Activated CD4-positive, alpha-beta T cell treated with anti-CD3 and anti-CD28 coated beads, Interleukin-2, amount 50 U/mL, for 24 hours (primary cell): ENCODE measurements around the gene ADGRA1.

Experiments used
- DNase-seq, 2 donors: peaks; one replicate each; pipeline ENCODE4 v3.0.0-alpha.2; 2020; ENCODE audit warnings: low read depth in 1 of 2, low spot score in 1 of 2

The ADGRA1 gene

DNA sequence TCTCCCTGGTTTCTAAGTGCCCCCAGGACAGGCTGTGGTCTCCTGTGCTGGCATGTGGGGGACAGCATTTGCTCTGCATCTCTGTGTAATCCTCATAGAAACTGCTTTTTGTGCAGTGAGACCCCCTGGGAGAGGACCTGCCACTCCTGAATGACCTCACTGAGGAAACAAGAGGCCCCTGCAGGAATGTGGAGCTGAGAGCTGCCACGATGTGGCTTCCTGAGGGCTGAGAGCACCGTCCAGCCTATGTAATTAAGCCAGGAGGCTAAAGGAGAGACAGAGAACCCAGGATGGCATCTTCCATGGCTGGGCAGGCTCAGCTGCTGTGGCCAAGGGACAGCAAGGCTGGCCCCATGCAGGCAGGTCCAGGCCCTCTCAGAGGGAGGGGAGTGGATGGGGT, 32.3 kb upstream of the ADGRA1 start:
- no peak for DNase-seq

DNA sequence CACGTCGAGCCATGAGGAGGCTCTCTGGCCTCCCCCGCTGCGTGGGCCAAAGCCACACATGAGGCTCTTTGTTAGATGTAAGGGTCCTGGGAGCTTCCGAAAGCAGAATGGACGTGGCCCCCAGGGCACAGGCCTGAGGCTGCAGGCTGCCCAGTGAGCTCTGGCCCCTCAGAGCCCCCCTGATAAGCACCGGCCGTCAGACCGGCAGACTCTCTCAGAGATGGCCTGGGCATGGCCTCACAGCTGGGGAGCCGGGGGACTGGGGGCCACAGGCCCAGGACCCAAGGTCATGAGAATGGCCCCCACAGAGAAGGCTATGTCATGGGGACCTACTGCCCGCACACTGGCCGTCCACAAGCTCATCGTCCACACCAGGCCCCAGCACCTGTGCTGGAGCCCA, 31.7 kb upstream of the ADGRA1 start:
- DNase-seq, result no peak

DNA sequence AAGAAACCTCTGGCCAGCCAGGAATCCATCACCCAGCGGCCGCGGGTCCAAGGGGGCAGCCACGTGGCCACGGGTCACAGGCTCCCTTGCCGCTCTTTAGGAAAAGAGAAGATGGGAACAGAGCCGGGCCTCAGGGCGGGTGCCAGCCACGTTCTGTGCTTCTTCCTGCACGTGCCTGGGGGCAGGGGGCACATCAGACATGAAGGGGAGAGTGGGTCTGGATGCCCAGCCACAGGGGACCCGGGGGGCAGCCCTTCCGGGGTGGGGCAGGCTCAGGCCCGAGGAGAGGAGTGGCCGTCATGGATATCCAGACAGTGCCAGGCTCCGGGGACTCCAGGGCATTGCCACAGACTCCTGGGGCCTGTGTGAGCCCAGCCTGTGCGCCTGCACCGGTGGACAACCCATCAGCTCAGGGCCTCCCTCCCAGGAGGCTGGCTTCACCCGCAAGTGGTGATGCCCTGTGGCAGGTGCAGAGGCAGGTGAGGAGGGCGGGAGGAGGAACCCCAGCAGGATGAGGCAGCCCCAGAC, 31.0 kb upstream of the ADGRA1 start:
- no peak for DNase-seq

DNA sequence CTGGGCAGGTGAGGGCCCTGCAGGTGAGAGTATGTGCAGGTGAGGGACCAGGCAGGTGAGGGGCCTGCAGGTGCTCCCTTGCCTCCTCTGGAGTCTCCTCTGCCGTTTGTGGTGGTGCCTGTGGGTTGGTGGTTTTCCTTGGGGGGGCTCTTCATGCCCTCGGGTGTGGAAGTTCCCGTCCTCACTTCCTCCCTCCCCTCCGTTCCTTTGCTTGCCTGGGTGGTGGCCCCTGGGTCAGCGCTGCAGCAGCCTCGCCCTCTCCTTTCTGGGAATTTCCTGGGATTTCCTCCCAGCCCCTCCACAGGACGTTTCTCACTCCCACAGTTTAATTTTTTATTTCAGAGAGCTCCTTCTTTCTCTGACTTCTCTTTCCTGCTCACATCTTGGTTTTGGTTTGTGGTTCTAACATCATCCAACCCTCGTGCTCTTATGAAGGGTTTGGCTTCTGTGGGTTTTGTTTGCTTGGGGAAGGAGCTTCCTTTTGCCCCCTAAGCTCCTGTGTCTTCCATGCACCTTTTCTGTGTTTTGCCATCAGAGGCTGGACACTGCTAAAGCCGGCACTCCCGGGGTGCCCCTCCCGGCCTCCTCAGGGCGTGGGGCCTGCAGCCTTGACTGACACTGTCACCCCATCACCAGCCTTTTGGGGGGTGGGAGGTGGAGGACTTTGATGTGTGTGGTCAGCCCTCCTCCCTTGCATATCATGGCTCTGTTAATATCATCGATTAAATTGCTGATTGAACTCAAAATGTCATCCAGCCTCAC, 29.2 kb upstream of the ADGRA1 start:
- no peak for DNase-seq

DNA sequence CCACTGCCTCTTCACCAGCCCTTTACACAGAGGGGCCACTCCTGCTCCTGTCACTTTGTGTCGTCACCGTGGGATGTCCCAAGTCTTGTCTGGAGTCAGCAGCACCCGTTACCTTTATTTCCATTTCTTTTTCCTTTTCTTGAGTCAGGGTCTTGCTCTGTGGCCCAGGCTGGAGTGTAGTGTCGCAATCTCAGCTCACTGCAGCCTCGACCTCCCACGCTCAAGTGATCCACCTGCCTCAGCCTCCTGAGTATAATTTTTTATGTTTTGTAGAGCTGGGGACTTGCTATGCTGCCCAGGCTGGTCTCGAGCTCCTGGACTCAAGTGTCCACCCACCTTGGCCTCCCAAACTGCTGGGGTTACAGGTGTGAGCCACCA, 28.6 kb upstream of the ADGRA1 start:
- no peak for DNase-seq

DNA sequence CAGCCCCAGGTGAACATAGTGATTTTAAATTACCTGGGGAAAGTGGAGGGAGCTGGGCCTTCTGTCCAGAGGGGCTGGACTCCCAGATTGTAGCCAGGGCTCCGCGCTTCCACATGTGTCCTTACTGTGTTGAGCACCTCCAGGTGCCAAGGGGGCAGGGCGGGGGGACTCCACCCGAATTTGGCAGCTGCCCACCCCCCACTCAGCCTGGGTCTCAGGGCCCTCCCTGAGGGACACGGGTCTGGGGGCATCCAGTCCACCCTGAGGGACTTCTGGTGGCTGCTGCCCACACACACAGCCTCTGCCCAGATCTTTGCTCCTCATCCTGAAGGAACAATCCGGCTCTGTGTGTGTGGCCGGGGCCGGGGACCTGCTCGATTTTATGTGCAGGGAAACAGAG, 28.2 kb upstream of the ADGRA1 start:
- no peak for DNase-seq

DNA sequence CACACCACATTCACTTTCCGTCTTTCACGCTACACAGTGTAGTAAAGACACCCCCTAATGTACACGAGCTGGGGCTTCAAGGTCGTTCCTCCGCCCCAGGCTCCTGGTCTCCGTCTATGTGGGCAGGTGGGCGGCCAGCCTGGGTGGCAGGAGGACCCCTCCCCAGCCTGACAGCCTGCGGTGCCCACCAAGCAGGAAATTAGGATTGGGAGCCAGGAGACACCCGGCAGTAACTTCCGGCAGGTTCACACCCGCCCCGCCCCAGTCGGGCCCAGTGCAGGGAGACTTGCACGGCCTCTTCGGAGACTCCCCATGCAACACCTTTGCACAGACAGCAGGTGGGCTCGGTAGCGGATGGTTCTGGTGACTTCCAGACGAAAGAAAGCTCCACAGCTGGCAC, 27.7 kb upstream of the ADGRA1 start:
- DNase-seq, result no peak

DNA sequence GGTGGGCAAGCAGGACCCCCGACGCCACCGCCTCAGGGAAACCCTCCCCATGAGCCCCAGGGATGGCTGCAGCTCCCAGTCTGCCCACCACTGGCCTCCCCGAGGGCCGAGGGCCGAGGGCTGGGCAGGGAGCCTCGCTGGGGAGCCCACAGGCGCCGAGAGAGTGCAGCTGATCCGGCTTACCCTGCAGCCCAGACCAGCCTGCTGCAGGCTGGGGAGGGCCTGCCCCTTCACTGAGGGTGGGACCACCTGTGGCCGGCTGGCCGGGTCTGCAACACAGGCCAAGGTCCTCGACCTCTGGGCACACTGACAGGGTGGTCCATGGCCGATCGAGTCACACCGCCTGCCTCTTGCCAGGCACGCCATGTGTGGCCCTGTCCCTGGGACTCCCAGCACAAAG, 27.3 kb upstream of the ADGRA1 start:
- DNase-seq, result no peak

DNA sequence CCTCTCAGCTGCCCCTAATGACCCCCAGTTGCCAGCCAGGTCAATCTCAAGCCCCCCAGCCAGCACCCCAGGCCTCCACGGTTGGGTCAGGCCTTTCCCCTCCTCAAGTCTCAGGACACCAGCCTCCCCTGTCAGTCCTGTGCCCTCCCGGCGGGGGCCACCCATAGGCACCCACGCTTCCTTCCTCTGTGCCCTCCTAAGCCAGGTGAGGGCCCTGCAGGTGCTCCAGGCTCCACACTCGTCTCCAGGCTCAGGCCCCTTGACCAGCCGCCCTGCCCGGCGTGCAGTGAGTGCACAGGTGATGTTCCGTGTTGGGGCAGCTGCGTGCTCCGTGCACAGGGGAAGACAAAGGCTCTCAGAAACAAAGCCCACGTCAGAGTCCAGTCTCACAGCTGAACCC, 26.8 kb upstream of the ADGRA1 start:
- no peak for DNase-seq

DNA sequence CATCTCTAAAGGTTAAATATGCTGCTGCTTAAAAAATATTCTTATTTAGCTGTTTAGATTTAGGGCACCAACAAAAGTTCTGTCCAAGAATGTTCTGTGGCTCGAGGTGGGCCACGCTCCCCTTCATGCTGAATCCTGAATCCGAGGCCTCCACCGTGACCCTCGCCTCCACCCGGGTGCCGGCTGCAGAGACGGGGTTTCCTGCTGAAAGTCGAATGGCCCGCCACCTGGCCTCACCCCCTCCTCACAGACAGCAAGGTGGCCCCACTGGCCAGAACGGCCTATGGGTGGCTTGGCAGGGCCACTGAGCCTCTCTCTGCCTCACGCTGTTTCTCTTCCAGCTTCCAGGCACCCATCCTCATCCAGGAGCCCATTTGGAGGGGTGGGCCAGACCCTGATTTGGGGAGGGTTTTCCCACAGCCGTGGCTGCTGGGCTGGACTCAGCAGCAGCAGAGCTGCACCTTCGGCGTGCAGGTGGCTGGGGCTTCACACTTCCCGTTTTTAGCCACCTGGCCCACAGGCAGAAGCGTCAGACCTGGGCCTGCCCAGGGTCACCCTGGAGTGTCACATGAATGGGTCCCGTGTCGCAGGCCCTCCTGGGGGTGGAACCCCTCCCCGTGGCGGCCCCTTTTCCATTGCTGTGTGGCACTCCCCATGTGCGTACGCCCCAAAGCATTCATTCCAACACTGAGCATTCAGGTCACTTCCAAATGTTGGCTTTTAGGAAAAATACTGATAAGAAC, 26.3 kb upstream of the ADGRA1 start:
- no peak for DNase-seq

DNA sequence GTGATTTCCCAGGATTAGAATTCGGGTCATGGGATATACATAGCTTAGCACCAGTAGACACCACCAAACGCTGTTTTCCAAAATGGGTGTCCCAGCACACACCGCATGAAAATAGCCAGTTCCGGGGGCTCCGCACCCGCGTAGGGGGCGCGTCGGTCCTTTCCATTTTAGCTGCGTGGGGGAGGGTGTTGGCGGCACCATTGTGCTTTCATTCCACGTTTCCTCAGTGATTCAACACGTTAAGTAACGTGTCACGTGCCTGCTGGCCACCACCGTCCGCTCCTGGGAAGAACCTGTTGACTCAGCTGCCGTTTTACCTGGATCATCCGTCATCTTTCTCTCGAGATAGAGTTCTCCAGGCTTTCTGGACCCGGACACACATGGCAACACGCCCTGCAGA, 25.6 kb upstream of the ADGRA1 start:
- no peak for DNase-seq

DNA sequence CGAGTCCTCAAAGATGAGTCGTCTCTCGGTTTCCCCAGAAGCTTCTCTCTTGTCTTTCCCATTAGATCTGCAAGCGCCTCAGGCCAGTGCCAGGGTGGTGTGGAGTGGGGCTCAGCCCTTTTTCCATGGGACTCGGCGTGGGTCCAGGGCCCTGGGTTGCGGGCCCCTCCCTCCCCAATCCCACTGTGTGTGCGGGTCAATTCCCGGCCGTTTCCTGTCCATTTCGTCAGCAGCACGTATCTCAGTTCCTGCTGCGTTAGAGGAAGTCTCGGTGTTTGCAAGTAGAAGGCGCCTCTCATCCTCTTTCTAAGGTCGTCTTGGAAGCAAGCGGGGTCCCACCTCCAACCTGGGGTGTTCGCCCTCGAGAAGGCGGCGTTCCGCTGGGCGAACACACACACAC, 25.1 kb upstream of the ADGRA1 start:
- no peak for DNase-seq

DNA sequence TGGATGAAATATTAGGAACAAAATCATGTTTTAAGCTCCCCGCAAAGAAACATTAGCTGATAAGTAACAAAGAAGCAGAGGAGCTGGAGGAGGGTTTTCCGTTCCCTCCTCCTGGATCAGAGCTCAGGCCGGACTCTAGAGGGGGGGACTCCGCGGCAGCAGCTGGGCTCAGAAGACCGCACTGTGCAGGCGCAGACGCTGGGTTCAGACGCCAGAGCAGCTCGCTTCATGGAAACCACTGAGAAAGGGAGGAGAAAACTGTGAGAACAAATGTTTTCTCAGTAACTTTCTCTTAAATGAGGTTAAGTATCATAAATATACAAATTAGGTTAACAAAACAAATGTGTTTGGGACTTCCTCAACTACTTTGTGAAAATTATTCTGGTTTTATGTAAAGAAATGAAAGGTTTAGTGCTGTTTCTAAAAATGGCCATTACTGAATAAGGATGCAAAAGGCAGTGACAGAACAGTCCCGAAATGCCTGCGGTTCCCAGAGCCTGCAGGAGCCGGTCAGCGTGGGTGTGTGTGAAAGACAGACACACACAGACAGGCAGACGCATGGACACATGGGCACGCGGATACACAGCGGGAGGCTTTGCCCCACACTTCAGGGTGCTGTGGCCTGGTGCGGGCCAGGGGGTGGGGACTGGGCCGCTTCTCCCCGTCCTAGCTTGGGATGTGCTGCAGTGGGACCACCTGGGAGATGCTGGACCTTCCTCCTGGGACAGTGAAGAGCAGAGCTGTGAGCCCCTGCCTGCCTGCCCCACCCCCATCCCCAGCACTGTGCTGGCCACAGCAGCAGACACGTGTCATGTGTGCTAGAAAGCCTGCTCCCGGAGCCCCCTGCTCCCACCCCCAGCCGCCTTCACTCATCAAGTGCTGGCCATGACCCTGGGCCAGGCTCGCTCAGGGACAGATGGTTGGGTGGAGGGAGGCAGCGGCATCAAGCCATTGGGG, 20.3 kb upstream of the ADGRA1 start:
- DNase-seq, result no peak

DNA sequence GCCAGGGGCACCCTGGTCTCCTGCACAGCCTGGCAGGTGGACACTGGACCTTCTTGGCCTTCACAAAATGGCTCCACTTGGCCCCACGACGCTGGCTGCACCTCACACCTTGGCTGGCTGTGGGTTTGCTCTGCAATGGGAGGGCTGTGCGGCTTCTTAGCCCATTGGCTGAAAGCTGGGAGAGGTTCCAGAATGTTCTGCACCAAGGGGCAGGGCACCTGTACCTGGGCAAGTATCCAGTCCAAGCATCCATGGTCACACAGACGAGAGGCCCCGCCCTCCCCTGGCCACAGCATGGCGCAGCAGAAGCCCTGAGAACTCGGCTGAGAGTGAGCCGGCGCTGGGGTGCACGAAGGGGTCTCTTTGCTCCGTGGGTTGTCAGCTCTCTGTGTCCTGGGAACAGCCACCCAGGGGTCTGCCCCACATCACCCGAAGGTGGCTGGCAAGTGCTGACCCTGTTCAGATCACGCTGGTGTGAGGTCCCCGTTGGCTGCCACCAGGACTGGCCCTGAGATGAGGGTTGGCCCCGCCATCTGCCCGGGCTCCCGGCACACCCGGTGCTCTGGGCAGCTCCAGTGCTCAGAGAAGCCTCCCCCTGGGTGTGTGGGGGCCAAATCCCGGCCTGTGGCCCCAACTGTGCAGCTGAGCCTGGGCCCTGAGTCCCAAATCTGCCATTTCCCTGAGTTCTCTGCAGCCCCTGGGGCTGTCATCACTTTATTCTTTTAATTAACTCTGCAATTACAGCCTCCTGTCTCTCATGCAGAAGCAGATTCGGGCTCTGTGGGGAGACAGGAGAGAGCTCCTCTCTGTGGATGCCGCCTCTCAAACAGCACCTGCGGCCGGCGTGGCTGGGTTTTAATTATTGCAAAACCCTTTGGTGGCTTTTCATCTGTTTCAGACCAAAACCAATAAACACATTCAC, 19.4 kb upstream of the ADGRA1 start:
- no peak for DNase-seq

DNA sequence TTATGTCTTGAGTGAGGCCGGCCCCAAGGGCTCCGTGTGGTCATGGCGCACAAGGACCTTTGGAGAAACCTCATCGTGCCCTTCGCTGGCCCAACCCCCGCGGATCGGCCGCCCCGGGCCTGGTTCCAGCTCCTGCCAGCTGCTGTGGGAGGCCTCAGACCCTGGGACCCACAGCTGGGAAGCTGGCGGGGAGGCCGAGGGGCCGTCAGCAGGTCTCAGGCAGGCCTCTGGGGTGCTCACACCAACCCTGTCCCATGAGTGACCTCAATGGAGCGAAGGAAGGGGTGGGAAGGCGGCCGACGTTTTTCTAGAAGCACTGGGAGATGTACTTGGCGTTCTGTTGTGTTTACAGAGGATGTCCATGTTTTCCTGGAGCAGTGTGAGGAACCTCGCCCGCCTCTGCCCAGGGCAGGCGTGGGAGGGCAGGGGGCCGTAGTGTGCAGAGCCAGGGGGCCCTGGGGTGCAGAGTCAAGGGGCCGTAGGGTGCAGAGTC, 18.6 kb upstream of the ADGRA1 start:
- DNase-seq, result no peak

DNA sequence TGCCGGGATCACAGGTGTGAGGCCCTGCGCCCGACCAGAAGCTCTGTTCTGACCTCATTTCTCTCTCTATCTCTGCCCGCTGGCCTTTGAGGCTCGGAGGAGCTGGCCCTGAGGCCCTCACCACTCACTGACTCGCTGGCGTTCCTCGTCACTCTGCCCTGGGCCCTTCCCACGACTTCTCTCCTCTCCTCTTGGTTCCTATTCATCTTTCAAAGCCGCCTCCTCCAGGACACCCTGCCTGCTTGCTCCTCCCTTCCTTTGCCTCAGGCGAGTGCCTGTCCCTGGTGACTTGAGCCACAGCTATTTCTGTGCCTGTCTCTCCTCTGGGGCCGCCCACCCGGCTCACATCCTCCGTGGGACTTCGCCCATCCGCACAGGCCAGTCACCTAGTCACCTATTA, 17.3 kb upstream of the ADGRA1 start:
- no peak for DNase-seq

DNA sequence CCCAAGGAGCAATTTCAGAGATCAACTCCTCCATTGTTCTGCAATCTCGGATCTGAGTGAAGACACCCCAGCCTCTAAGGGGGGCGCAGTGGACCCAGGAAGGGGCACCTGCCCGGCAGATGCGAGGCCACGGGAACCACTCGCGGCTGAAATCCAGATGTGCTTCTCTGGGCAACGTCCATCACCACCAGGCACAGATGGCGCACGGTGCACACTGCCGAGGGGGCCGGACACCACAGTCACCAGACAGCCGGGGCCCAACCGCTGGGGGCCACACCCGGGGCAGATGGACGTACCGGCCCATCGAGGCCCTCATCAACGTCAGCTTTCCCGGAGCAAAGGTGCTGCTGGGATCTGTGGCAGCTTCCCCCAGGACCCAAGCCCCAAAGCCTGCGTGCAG, 16.9 kb upstream of the ADGRA1 start:
- no peak for DNase-seq

DNA sequence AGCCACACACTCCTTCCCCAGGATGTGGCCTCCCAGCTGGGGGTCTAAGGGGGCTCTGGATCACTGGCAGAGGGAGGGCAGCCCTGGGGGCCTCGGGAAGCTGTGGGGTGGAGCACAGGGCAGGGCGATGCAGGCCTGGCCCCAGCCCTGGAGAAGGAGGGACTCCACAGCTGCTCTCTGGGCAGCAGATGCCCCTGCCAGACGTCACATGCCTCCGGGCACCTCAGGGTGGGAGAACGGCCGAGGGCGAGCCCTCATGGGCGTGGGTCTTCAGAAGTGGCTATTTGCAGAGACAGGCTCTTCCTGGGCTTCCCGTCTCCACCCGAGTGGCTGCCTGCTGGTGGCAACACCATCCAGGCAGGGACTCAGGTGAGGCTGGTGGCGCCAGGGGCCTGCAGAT, 16.0 kb upstream of the ADGRA1 start:
- DNase-seq, result no peak

DNA sequence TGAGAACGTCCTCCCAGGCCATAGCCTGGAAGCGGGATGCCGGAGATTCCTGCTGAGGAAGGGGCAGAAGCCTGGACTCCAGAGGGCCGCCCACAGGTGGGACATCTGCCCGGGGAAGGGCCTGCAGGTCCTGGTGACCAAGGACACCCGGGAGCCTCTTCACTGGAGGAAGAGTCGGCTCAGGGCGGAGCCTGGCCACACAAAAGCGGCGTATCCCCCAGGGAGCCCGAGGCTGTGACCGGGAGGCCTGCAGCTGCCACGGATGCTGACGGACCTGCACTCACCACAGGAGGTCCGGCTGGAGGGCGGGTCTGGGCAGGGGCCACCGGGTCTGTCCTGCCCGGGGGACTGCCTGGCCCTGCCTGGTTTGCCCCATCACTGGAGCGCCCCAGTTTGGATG, 15.5 kb upstream of the ADGRA1 start:
- no peak for DNase-seq

DNA sequence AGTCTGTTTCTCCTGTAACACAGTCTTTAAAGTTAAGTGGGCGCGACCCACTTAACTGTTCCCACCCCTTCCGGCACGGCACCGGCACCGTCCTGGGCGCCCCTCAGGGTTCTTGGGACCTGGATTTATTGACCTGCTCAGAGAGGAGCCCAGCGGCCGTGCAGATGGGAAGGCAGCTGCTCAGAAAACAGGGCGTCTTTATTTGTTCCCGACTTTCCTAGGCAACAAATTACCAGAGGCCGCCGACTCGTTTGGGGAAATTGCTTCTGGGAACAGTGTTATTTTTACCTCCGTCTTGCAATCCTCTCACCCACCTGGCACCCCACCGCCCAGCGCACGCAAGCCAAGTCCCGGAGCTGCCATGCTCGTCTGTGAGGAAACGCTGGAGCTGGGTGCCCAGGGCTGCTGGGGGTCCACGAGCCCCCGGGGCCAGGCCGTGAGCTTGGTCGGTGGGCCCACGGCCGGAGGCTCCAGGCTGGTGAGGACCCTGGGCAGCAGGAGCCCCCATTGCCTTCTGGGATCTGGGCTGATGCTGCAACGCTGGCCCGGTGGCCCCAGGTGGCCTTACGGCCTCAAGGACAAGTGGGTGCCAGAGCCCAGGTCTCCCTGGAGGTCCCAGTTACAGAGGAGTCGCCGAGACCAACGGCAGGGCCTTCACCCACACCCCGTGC, 14.9 kb upstream of the ADGRA1 start:
- DNase-seq, result no peak
